Astrocyte of the spinal cord (primary cell): ENCODE data around the gene ACTR3.
A peak's percentile ranks its signal among the peaks of the same experiment; 100 is the strongest.

Experiments
- DNase-seq: peaks from one replicate; pipeline ENCODE4 v3.0.0; 2011; ENCODE audit warnings: low read depth, low spot score
- H3K4me3 ChIP-seq: 2 replicates; pipeline ENCODE4 v1.5.1; 2011; ENCODE audit warnings: low read depth, mild to moderate bottlenecking, low read length, moderate library complexity
- CTCF ChIP-seq: IDR thresholded peaks from 2 replicates; pipeline ENCODE4 v1.5.1; 2012; ENCODE audit warnings: low read depth, mild to moderate bottlenecking, low read length, inconsistent platforms
- in situ Hi-C: cut with HindIII; loops from 2 replicates; pipeline ENCODE4 v1.10.0; 2017; ENCODE audit warnings: low sequenced_read_pairs

ACTR3 gene

GRCh38 chr2:113981404-113982134 lies 91.7 kb downstream of the ACTR3 start:
- in situ Hi-C loops, result no loop called here
- TF ChIP-seq CTCF, result no peak
- no peak overlapping the region for H3K4me3 ChIP-seq
- peak; percentile 55 for DNase-seq

GRCh38 chr2:113985554-113986397 lies 95.9 kb downstream of the ACTR3 start:
- in situ Hi-C loops, result no loop called here
- H3K4me3 ChIP-seq, result no peak overlapping the region
- no peak for TF ChIP-seq CTCF
- DNase-seq, result no peak

- in situ Hi-C loops, result no loop called here
- no peak overlapping the region for H3K4me3 ChIP-seq
- TF ChIP-seq CTCF, result no peak
- no peak for DNase-seq
Observed at GRCh38 chr2:113986762-113987290, 96.9 kb downstream of the ACTR3 start.

GRCh38 chr2:113992090-113992489 lies 102.2 kb downstream of the ACTR3 start:
- no peak for TF ChIP-seq CTCF
- H3K4me3 ChIP-seq, result no peak overlapping the region
- no peak for DNase-seq
- in situ Hi-C loops, result no loop called here

- no peak overlapping the region for H3K4me3 ChIP-seq
- in situ Hi-C loops, result no loop called here
- TF ChIP-seq CTCF, result no peak
- DNase-seq, result no peak
Observed at GRCh38 chr2:113996671-113997594, 107.0 kb downstream of the ACTR3 start.

GRCh38 chr2:114001152-114001551 lies 111.3 kb downstream of the ACTR3 start:
- no peak overlapping the region for H3K4me3 ChIP-seq
- in situ Hi-C loops, result no loop called here
- no peak for DNase-seq
- TF ChIP-seq CTCF, result no peak
